Skeletal muscle tissue (tissue), 4 donors: ENCODE data around the gene HEPHL1. TPM values are rescaled to one million over a fixed set of nuclear protein-coding genes. Genes with fewer than 3 reads are reported as not detected.

ENCODE experiments used
- H3K27ac ChIP-seq: one replicate; pipeline ENCODE4 v1.7.0; 2013; ENCODE audit warnings: mild to moderate bottlenecking, low read depth, low read length, inconsistent platforms
- H3K27me3 ChIP-seq, 3 donors: one replicate each; pipeline ENCODE4 v1.7.0; 2013; ENCODE audit warnings: low read length in 3 of 3; ENCODE audit not compliant: control insufficient read depth in 3 of 3, insufficient read depth in 3 of 3
- H3K36me3 ChIP-seq, 3 donors: one replicate each; pipeline ENCODE4 v1.7.0; 2013; ENCODE audit warnings: low read length in 3 of 3; ENCODE audit not compliant: control insufficient read depth in 3 of 3, insufficient read depth in 3 of 3
- H3K4me1 ChIP-seq, 3 donors: one replicate each; pipeline ENCODE4 v1.7.0; 2013; ENCODE audit warnings: low read length in 3 of 3, mild to moderate bottlenecking in 3 of 3; ENCODE audit not compliant: control insufficient read depth in 3 of 3, insufficient read depth in 3 of 3
- H3K4me3 ChIP-seq, 3 donors: one replicate each; pipeline ENCODE4 v1.7.0; 2013; ENCODE audit warnings: low read length in 3 of 3
- H3K9ac ChIP-seq, 3 donors: one replicate each; pipeline ENCODE4 v1.7.0; 2013; ENCODE audit warnings: low read length in 3 of 3, mild to moderate bottlenecking in 3 of 3, moderate library complexity in 2 of 3, low read depth in 1 of 3
- H3K9me3 ChIP-seq, 3 donors: one replicate each; pipeline ENCODE4 v1.7.0; 2013; ENCODE audit warnings: low read length in 3 of 3; ENCODE audit not compliant: control insufficient read depth in 3 of 3
- total RNA-seq: library from RNA; depleted of rRNA; stranded (reverse); fragments of >200 nt; gene quantifications from one replicate; pipeline ENCODE4 v1.2.3, GENCODE V29; 2014
- donor health status: Osteomylitis.

Gene HEPHL1
- total RNA-seq, 1 donor from 2014 or later = under 0.01 TPM

- no peaks in the 10 kb centered on the region for H3K4me1 ChIP-seq
- no peaks in the 10 kb centered on the region for H3K27me3 ChIP-seq
- H3K36me3 ChIP-seq = no peaks in the 10 kb centered on the region
- H3K9me3 ChIP-seq = no peaks in the 10 kb centered on the region
- no peak overlapping the region for H3K4me3 ChIP-seq
- H3K27ac ChIP-seq = no peak overlapping the region
- H3K9ac ChIP-seq = no peak overlapping the region
Measured at GRCh38 chr11:93986716-93987115, 34.4 kb upstream of the HEPHL1 start.

GRCh38 chr11:93988455-93988854 lies 32.7 kb upstream of the HEPHL1 start:
- no peaks in the 10 kb centered on the region for H3K36me3 ChIP-seq
- H3K4me1 ChIP-seq = no peaks in the 10 kb centered on the region
- H3K27me3 ChIP-seq = no peaks in the 10 kb centered on the region
- H3K9me3 ChIP-seq = peaks cover 0 to 5% (median 0%) of the 10 kb centered on the region in 3 donors
- H3K9ac ChIP-seq = no peak overlapping the region
- H3K27ac ChIP-seq = no peak overlapping the region
- no peak overlapping the region for H3K4me3 ChIP-seq

GRCh38 chr11:93988912-93989311 lies 32.2 kb upstream of the HEPHL1 start:
- H3K9me3 ChIP-seq = peaks cover 0 to 5% (median 0%) of the 10 kb centered on the region in 3 donors
- no peaks in the 10 kb centered on the region for H3K4me1 ChIP-seq
- H3K9ac ChIP-seq = no peak overlapping the region
- H3K27me3 ChIP-seq = no peaks in the 10 kb centered on the region
- H3K27ac ChIP-seq = no peak overlapping the region
- H3K36me3 ChIP-seq = no peaks in the 10 kb centered on the region
- H3K4me3 ChIP-seq = no peak overlapping the region

GRCh38 chr11:93993747-93994146 lies 27.4 kb upstream of the HEPHL1 start:
- H3K27ac ChIP-seq = no peak overlapping the region
- no peak overlapping the region for H3K4me3 ChIP-seq
- no peaks in the 10 kb centered on the region for H3K27me3 ChIP-seq
- H3K4me1 ChIP-seq = no peaks in the 10 kb centered on the region
- H3K9me3 ChIP-seq = peaks cover 0 to 5% (median 0%) of the 10 kb centered on the region in 3 donors
- no peak overlapping the region for H3K9ac ChIP-seq
- H3K36me3 ChIP-seq = no peaks in the 10 kb centered on the region

- H3K36me3 ChIP-seq = no peaks in the 10 kb centered on the region
- H3K9me3 ChIP-seq = peaks cover 0 to 4% (median 0%) of the 10 kb centered on the region in 3 donors
- no peak overlapping the region for H3K9ac ChIP-seq
- no peaks in the 10 kb centered on the region for H3K27me3 ChIP-seq
- H3K27ac ChIP-seq = no peak overlapping the region
- no peaks in the 10 kb centered on the region for H3K4me1 ChIP-seq
- H3K4me3 ChIP-seq = no peak overlapping the region
Measured at GRCh38 chr11:93997741-93998140, 23.4 kb upstream of the HEPHL1 start.

GRCh38 chr11:94000659-94001058 lies 20.5 kb upstream of the HEPHL1 start:
- no peaks in the 10 kb centered on the region for H3K9me3 ChIP-seq
- H3K9ac ChIP-seq = no peak overlapping the region
- H3K4me1 ChIP-seq = no peaks in the 10 kb centered on the region
- no peak overlapping the region for H3K27ac ChIP-seq
- no peaks in the 10 kb centered on the region for H3K27me3 ChIP-seq
- H3K4me3 ChIP-seq = no peak overlapping the region
- H3K36me3 ChIP-seq = no peaks in the 10 kb centered on the region

- Histone ChIP-seq H3K4me1 (no peaks in the 10 kb centered on the region), H3K27ac (no peak overlapping the region), H3K9me3 (no peaks in the 10 kb centered on the region), H3K4me3 (no peak overlapping the region), H3K27me3 (no peaks in the 10 kb centered on the region), H3K36me3 (no peaks in the 10 kb centered on the region), H3K9ac (no peak overlapping the region)
Measured at GRCh38 chr11:94002226-94002625, 18.9 kb upstream of the HEPHL1 start.

GRCh38 chr11:94007426-94007825 lies 13.7 kb upstream of the HEPHL1 start:
- no peaks in the 10 kb centered on the region for H3K36me3 ChIP-seq
- no peaks in the 10 kb centered on the region for H3K9me3 ChIP-seq
- H3K27me3 ChIP-seq = no peaks in the 10 kb centered on the region
- no peaks in the 10 kb centered on the region for H3K4me1 ChIP-seq
- no peak overlapping the region for H3K4me3 ChIP-seq
- no peak overlapping the region for H3K27ac ChIP-seq
- H3K9ac ChIP-seq = no peak overlapping the region

GRCh38 chr11:94007906-94008305 lies 13.2 kb upstream of the HEPHL1 start:
- H3K27ac ChIP-seq = no peak overlapping the region
- H3K9ac ChIP-seq = no peak overlapping the region
- no peaks in the 10 kb centered on the region for H3K9me3 ChIP-seq
- H3K36me3 ChIP-seq = no peaks in the 10 kb centered on the region
- H3K27me3 ChIP-seq = no peaks in the 10 kb centered on the region
- H3K4me3 ChIP-seq = no peak overlapping the region
- H3K4me1 ChIP-seq = no peaks in the 10 kb centered on the region

GRCh38 chr11:94010136-94010535 lies 11.0 kb upstream of the HEPHL1 start:
- H3K4me1 ChIP-seq = no peaks in the 10 kb centered on the region
- H3K36me3 ChIP-seq = no peaks in the 10 kb centered on the region
- no peak overlapping the region for H3K4me3 ChIP-seq
- no peaks in the 10 kb centered on the region for H3K9me3 ChIP-seq
- no peak overlapping the region for H3K27ac ChIP-seq
- no peaks in the 10 kb centered on the region for H3K27me3 ChIP-seq
- H3K9ac ChIP-seq = no peak overlapping the region

GRCh38 chr11:94011478-94011877 lies 9.7 kb upstream of the HEPHL1 start:
- H3K36me3 ChIP-seq = no peaks in the 10 kb centered on the region
- H3K27ac ChIP-seq = no peak overlapping the region

More at GRCh38 chr11:94011478-94011877, 9.7 kb upstream of the HEPHL1 start:
- no peaks in the 10 kb centered on the region for H3K4me1 ChIP-seq
- H3K9me3 ChIP-seq = no peaks in the 10 kb centered on the region
- H3K4me3 ChIP-seq = no peak overlapping the region
- H3K9ac ChIP-seq = no peak overlapping the region
- no peaks in the 10 kb centered on the region for H3K27me3 ChIP-seq
